Mesendoderm (in vitro differentiated cells): ENCODE data around the gene ANKRD33B.
A peak's percentile ranks its signal among the peaks of the same experiment; 100 is the strongest.
"Not testable (repeated sequence)": the region's sequence is repeated elsewhere in the genome, so short reads cannot be mapped to it uniquely, and the experiment has no call there.

Experiments
- DNase-seq: peaks from one replicate; pipeline ENCODE4 v3.0.0; 2013
- H2AK5ac ChIP-seq: 2 replicates; pipeline ENCODE4 v1.6.1; 2013; ENCODE audit warnings: low read length, inconsistent platforms
- H2BK120ac ChIP-seq: 2 replicates; pipeline ENCODE4 v1.6.1; 2013; ENCODE audit warnings: low read depth, mild to moderate bottlenecking, low read length, moderate library complexity, mixed read lengths
- H2BK15ac ChIP-seq: replicated peaks from 2 replicates; pipeline ENCODE4 v1.6.1; 2013; ENCODE audit warnings: low read depth, mild to moderate bottlenecking, moderate library complexity
- H2BK5ac ChIP-seq: 2 replicates; pipeline ENCODE4 v1.6.1; 2013; ENCODE audit warnings: low read length, inconsistent platforms
- H3K18ac ChIP-seq: 2 replicates; pipeline ENCODE4 v1.6.1; 2013; ENCODE audit warnings: mild to moderate bottlenecking, low read length, mixed read lengths
- H3K23ac ChIP-seq: one replicate; pipeline ENCODE4 v1.6.1; 2013; ENCODE audit warnings: low read length
- H3K27ac ChIP-seq: 2 replicates; pipeline ENCODE4 v1.5.1; 2013; ENCODE audit warnings: low read depth, mild to moderate bottlenecking, inconsistent platforms, low read length, moderate library complexity
- H3K27me3 ChIP-seq: 2 replicates; pipeline ENCODE4 v1.6.1; 2013; ENCODE audit warnings: low read length, control low read depth, mild to moderate bottlenecking, inconsistent platforms; ENCODE audit not compliant: insufficient read depth, poor library complexity
- H3K36me3 ChIP-seq: 2 replicates; pipeline ENCODE4 v1.6.1; 2013; ENCODE audit warnings: low read length, inconsistent platforms; ENCODE audit not compliant: control insufficient read depth, insufficient read depth
- H3K4ac ChIP-seq: one replicate; pipeline ENCODE4 v1.6.1; 2013; ENCODE audit warnings: low read depth, mild to moderate bottlenecking, low read length, moderate library complexity
- H3K4me1 ChIP-seq: 2 replicates; pipeline ENCODE4 v1.6.1; 2013; ENCODE audit warnings: low read depth, low read length, inconsistent platforms; ENCODE audit not compliant: control insufficient read depth
- H3K4me2 ChIP-seq: 2 replicates; pipeline ENCODE4 v1.6.1; 2013; ENCODE audit warnings: low read length
- H3K4me3 ChIP-seq: 2 replicates; pipeline ENCODE4 v1.5.1; 2013; ENCODE audit warnings: mild to moderate bottlenecking, low read length
- H3K56ac ChIP-seq: one replicate; pipeline ENCODE4 v1.6.1; 2013; ENCODE audit warnings: low read length
- H3K79me1 ChIP-seq: 2 replicates; pipeline ENCODE4 v1.6.1; 2013; ENCODE audit warnings: low read length, inconsistent platforms
- H3K79me2 ChIP-seq: 2 replicates; pipeline ENCODE4 v1.6.1; 2013; ENCODE audit warnings: mild to moderate bottlenecking, low read length; ENCODE audit not compliant: control insufficient read depth, insufficient read depth
- H3K9ac ChIP-seq: 2 replicates; pipeline ENCODE4 v1.6.1; 2013; ENCODE audit warnings: low read length, inconsistent platforms
- H4K5ac ChIP-seq: one replicate; pipeline ENCODE4 v1.6.1; 2013; ENCODE audit warnings: low read length
- H4K8ac ChIP-seq: one replicate; pipeline ENCODE4 v1.6.1; 2013; ENCODE audit warnings: low read depth, mild to moderate bottlenecking, control low read depth, low read length, moderate library complexity
- WGBS: extraction: QIAGEN DNeasy Blood & Tissue Kit; methylation state at CpG from one replicate; pipeline ENCODE4 v1.1.7; 2013; ENCODE audit warnings: low lambda C conversion rate, missing lambda C conversion rate; ENCODE audit not compliant: insufficient coverage; ENCODE audit errors: extremely low coverage; 5-methylcytosine and 5-hydroxymethylcytosine counted together

The ANKRD33B gene

DNA sequence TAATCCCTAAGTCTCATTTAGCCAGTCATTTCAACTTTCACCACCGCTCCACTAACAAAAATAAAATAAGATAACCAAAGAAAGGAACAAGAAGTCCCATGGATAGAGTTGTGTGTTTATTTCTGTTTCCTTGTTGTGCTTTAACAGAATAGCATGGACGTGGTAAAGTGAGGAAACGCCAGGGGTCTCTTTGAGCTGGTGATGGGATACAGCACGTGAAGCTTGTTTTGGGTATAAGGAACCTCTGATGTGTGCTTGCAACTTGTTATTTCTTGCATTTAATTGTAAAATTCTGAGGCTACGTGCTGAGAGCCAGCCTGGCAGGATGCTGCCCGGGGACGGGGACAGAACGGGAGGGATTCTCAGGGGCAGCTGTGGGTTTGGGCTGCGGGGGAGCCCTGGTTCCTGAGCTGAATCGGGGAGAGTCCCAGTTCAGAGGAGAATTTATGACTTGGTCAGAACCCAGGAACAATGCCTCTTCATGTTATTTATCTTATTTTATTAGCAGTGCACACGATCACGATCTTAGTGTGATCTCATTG is 63.4 kb downstream of the ANKRD33B start:
- Histone ChIP-seq H3K27me3 (no peaks in the 10 kb centered on the region), H3K4ac (no peak overlapping the region), H3K23ac (no peak overlapping the region), H3K4me2 (peak overlapping the region; percentile 89), H2AK5ac (no peak overlapping the region), H2BK5ac (no peak overlapping the region), H4K8ac (no peak overlapping the region), H3K36me3 (no peaks in the 10 kb centered on the region), H3K4me1 (no peaks in the 10 kb centered on the region), H2BK120ac (no peak overlapping the region), H3K18ac (no peak overlapping the region), H3K79me2 (no peaks in the 10 kb centered on the region), H3K56ac (peak overlapping the region; percentile 28), H3K27ac (no peak overlapping the region), H4K5ac (no peak overlapping the region), H3K4me3 (no peak overlapping the region), H3K9ac (peak overlapping the region; percentile 47), H3K79me1 (peaks cover 2% of the 10 kb centered on the region), H2BK15ac (no peak overlapping the region)
- peak; percentile 57 for DNase-seq
- no CpG with 5 or more reads among the region's 12 CpGs for WGBS

DNA sequence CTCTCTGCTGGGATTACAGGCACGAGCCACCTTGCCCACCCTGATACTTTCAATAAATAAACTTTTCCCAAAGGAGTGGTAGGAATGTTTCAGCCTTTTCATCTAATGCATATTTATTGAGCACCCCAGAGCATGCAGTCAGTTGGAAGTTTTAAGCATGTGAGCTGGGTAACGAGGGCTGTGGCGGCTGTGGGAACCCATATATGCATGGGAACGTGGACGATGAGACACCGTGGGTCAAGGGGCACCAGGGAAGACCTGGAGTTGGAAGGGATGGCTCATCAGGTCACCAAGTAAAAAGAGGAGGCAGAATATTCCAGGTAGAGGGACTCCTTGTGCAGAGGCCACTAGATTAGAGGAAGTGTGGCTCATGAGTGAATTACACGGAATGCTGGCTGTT is 64.7 kb downstream of the ANKRD33B start:
- Histone ChIP-seq H2BK5ac (no peak overlapping the region), H4K5ac (no peak overlapping the region), H3K79me1 (peaks cover 2% of the 10 kb centered on the region), H3K18ac (no peak overlapping the region), H3K4me2 (no peak overlapping the region), H2AK5ac (no peak overlapping the region), H2BK15ac (no peak overlapping the region), H3K79me2 (no peaks in the 10 kb centered on the region), H3K4ac (no peak overlapping the region), H3K4me3 (no peak overlapping the region), H3K27ac (no peak overlapping the region), H3K9ac (no peak overlapping the region), H4K8ac (no peak overlapping the region), H3K56ac (no peak overlapping the region), H3K23ac (no peak overlapping the region), H3K4me1 (no peaks in the 10 kb centered on the region), H3K36me3 (no peaks in the 10 kb centered on the region), H2BK120ac (no peak overlapping the region), H3K27me3 (no peaks in the 10 kb centered on the region)
- WGBS, result no CpG with 5 or more reads among the region's 7 CpGs
- DNase-seq, result no peak

DNA sequence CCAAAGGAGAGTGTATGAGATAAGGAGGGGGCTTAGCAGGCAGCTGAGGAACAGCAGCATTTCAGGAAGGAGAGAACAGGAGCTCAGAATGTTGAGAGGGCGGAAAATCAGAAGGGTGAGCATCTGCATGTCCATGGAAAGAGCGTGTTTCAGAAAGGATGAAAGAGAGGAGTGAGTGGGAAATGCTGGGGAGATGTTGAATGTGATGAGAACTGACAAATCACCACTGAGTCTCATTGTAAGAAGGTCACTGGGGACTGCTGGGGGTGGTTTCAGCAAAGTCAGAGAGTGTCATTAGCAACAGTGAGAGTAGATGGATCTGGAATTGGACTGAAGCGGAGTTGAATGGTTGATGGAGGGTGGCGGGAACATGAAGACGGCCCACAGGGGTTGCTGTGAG is 65.8 kb downstream of the ANKRD33B start:
- Histone ChIP-seq H4K5ac (no peak overlapping the region), H4K8ac (no peak overlapping the region), H2BK15ac (no peak overlapping the region), H3K79me1 (peaks cover 2% of the 10 kb centered on the region), H3K36me3 (no peaks in the 10 kb centered on the region), H3K56ac (no peak overlapping the region), H3K4me3 (no peak overlapping the region), H3K79me2 (no peaks in the 10 kb centered on the region), H3K27me3 (no peaks in the 10 kb centered on the region), H3K4me1 (no peaks in the 10 kb centered on the region), H3K9ac (no peak overlapping the region), H3K4me2 (no peak overlapping the region), H3K4ac (no peak overlapping the region), H3K23ac (no peak overlapping the region), H2AK5ac (no peak overlapping the region), H2BK120ac (no peak overlapping the region), H3K18ac (no peak overlapping the region), H2BK5ac (no peak overlapping the region), H3K27ac (no peak overlapping the region)
- DNase-seq, result no peak
- WGBS, result no CpG with 5 or more reads among the region's 5 CpGs

DNA sequence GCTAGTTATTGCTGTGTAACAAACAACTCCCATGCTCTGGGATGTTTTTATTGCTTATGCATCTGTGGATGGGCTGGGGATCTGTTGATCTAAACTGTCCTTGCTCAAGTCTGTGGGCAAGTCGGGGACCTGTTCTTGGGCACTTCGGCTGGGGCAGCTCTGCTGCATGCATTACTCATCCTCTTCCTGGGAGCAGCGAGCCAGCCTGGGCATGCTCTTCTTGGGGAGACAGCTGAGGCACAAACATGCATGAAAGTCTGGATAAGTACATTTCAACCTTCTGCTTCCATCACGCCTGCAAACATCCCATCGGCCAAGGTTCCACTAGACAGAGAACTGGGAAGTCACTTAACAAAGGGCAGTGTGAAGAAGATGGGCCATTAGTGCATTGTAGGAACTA is 66.3 kb downstream of the ANKRD33B start:
- no peak overlapping the region for H3K4me2 ChIP-seq
- no peaks in the 10 kb centered on the region for H3K4me1 ChIP-seq
- no peak overlapping the region for H2BK120ac ChIP-seq
- no peak overlapping the region for H2BK15ac ChIP-seq
- H4K8ac ChIP-seq, result no peak overlapping the region
- no peak overlapping the region for H3K4ac ChIP-seq
- H3K79me1 ChIP-seq, result peaks cover 2% of the 10 kb centered on the region
- no peak overlapping the region for H4K5ac ChIP-seq
- no peaks in the 10 kb centered on the region for H3K79me2 ChIP-seq
- no peak for DNase-seq
- no CpG with 5 or more reads among the region's 5 CpGs for WGBS
- no peaks in the 10 kb centered on the region for H3K36me3 ChIP-seq
- no peak overlapping the region for H3K18ac ChIP-seq
- H3K27me3 ChIP-seq, result no peaks in the 10 kb centered on the region
- H2AK5ac ChIP-seq, result no peak overlapping the region
- H3K23ac ChIP-seq, result no peak overlapping the region
- H3K56ac ChIP-seq, result no peak overlapping the region
- H3K9ac ChIP-seq, result no peak overlapping the region
- no peak overlapping the region for H3K4me3 ChIP-seq
- no peak overlapping the region for H2BK5ac ChIP-seq
- H3K27ac ChIP-seq, result no peak overlapping the region

DNA sequence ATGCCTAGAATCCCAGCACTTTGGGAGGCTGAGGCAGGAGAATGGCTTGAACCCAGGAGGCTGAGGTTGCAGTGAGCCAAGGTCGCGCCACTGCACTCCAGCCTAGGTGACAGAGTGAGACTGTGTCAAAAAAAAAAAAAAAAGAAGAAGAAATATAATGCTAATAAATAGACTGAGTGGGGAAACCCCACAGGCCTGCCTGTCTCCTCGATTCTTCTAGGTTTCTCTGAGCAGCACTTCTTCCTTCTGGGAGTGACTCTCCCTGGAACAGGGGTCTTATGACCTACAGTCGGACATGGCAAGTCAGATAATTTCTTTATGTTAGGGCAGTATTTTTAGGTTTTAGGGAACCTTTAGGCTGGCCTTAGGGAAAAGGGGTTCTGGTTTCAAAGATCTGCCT is 66.9 kb downstream of the ANKRD33B start:
- H3K4me2 ChIP-seq, DNase-seq, H4K5ac ChIP-seq, H4K8ac ChIP-seq, H3K36me3 ChIP-seq, H2BK120ac ChIP-seq, H3K4me3 ChIP-seq, H3K56ac ChIP-seq, H2BK15ac ChIP-seq, H3K27ac ChIP-seq, H2BK5ac ChIP-seq, H3K9ac ChIP-seq, H3K79me1 ChIP-seq, H3K4ac ChIP-seq, H3K27me3 ChIP-seq, H3K18ac ChIP-seq, H3K79me2 ChIP-seq, H2AK5ac ChIP-seq, H3K4me1 ChIP-seq: not testable (repeated sequence)
- peak overlapping the region; percentile 56 for H3K23ac ChIP-seq
- WGBS, result no CpG with 5 or more reads among the region's 4 CpGs

DNA sequence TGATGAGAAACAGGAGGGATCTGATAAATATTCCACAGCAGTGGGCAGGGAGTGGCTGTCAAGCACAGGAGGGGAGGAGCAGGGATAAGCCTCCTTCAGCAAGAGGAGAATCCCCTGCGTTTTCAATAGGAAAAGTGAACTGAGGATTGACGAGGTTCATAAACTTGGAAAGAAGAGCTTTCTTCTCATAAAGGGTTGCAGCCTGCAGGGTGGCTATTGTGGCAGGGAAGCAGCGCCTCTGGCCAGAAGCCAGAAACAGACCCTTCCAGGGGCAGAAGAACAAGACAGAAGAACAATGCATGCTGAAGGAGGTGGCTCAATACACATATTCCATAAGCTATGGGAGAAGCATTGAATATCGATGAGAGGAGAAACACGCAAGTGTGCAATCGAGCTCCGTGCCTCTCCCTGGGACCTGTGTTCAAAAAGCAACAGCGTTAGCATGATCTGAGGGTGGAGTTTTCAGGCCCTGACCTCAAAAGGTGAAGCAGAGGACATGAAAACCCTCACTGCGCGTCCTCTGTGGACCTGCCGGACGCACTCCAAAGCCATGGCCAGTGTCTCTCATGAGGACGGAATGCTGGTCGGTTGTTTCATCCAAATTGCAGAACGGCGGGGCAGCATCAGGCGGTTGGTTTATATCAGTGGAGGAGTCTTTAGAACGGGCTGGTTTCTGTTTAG is 67.6 kb downstream of the ANKRD33B start:
- no peak for DNase-seq
- WGBS, result no CpG with 5 or more reads among the region's 18 CpGs

More for the DNA sequence above, 67.6 kb downstream of the ANKRD33B start:
- H3K27me3 ChIP-seq, result no peaks in the 10 kb centered on the region
- no peak overlapping the region for H2BK5ac ChIP-seq
- no peak overlapping the region for H3K4ac ChIP-seq
- peaks cover 2% of the 10 kb centered on the region for H3K79me1 ChIP-seq
- H3K4me2 ChIP-seq, result no peak overlapping the region
- H3K4me1 ChIP-seq, result no peaks in the 10 kb centered on the region
- peak overlapping the region; percentile 56 for H3K23ac ChIP-seq
- H3K56ac ChIP-seq, result no peak overlapping the region
- no peak overlapping the region for H3K18ac ChIP-seq
- no peak overlapping the region for H4K8ac ChIP-seq
- H2BK120ac ChIP-seq, result no peak overlapping the region
- H3K79me2 ChIP-seq, result no peaks in the 10 kb centered on the region
- H3K9ac ChIP-seq, result no peak overlapping the region
- H3K27ac ChIP-seq, result no peak overlapping the region
- no peak overlapping the region for H4K5ac ChIP-seq
- H3K4me3 ChIP-seq, result no peak overlapping the region
- H2BK15ac ChIP-seq, result no peak overlapping the region
- no peaks in the 10 kb centered on the region for H3K36me3 ChIP-seq
- no peak overlapping the region for H2AK5ac ChIP-seq
